K562 (cell line): Measurements from ENCODE around the gene GLIPR1L2.

ENCODE experiments used
- BRCA1 ChIP-seq, 2 experiments: fragments of 450-650 bp in 1 of 2; sonication (generic) in 1 of 2; formaldehyde crosslinking in 1 of 2; IDR thresholded peaks; 2 replicates each; pipeline versions ENCODE4 v1.5.0 to v1.6.1; 2017 to 2020; ENCODE audit warnings: mild to moderate bottlenecking in 1 of 2, missing genetic modification reagents in 1 of 2
- CTCF ChIP-seq, 3 experiments: IDR thresholded peaks in 2 of 3; conservative IDR thresholded peaks in 1 of 3; 2 replicates each; pipeline ENCODE4 v1.5.1; 2011 to 2012; ENCODE audit warnings: low read length in 3 of 3, mild to moderate bottlenecking in 3 of 3, control low read depth in 2 of 3, improper control_type of control experiment in 1 of 3, inconsistent platforms in 1 of 3, low read depth in 1 of 3, mixed read lengths in 1 of 3, moderate library complexity in 1 of 3; ENCODE audit not compliant: insufficient read depth in 2 of 3
- FOXM1 ChIP-seq, 2 experiments: fragments of 450-650 bp in 1 of 2; sonication (generic) in 1 of 2; formaldehyde crosslinking in 1 of 2; IDR thresholded peaks; 2 replicates each; pipeline versions ENCODE4 v1.6.1 to v1.9.0; 2017 to 2022; ENCODE audit warnings: low read depth in 2 of 2, mild to moderate bottlenecking in 2 of 2, missing genetic modification reagents in 1 of 2, moderate library complexity in 1 of 2
- PHF21A ChIP-seq: fragments of 450-650 bp; IDR thresholded peaks from 2 replicates; pipeline ENCODE4 v1.6.1; 2017; ENCODE audit warnings: low read depth, borderline replicate concordance
- ZFP91 ChIP-seq: sonication (generic); formaldehyde crosslinking; IDR thresholded peaks from 2 replicates; pipeline ENCODE4 v1.8.0; 2022; ENCODE audit warnings: mild to moderate bottlenecking, missing genetic modification reagents

GRCh38 chr12:75474116-75474515, 83.2 kb downstream of the GLIPR1L2 start:
- TF ChIP-seq CTCF (IDR thresholded peaks at IDR 0.05 in 2 of 3, conservative IDR thresholded peaks at IDR 0.05 in 1 of 3; ENCODE audit: insufficient read depth in 2 of 3, low read depth in 1 of 3, low read length in 3 of 3) (no peak), FOXM1 (IDR thresholded peaks at IDR 0.05; ENCODE audit: low read depth) (no peak), FOXM1 (CRISPR knock-in tag; IDR thresholded peaks at IDR 0.05; ENCODE audit: low read depth) (no peak), BRCA1 (IDR thresholded peaks at IDR 0.05) (no peak), BRCA1 (CRISPR knock-in tag; IDR thresholded peaks at IDR 0.05) (no peak), ZFP91 (no peak), PHF21A (no peak)
